Measurements from ENCODE around the gene TMEM178A. TPM values are rescaled to one million over a fixed set of nuclear protein-coding genes. Genes with fewer than 3 reads are reported as not detected.

TMEM178A gene
- total RNA-seq, 1 donor from 2014 or later: 1.6 TPM

- H3K27ac Mint-ChIP-seq (ENCODE audit: unreplicated experiment): no peak overlapping the region
- peaks cover 8% of the 10 kb centered on the region for H3K36me3 Mint-ChIP-seq (ENCODE audit: unreplicated experiment)
- no peak overlapping the region for H3K4me3 Mint-ChIP-seq (ENCODE audit: unreplicated experiment)
- TF ChIP-seq, protein P1, sequence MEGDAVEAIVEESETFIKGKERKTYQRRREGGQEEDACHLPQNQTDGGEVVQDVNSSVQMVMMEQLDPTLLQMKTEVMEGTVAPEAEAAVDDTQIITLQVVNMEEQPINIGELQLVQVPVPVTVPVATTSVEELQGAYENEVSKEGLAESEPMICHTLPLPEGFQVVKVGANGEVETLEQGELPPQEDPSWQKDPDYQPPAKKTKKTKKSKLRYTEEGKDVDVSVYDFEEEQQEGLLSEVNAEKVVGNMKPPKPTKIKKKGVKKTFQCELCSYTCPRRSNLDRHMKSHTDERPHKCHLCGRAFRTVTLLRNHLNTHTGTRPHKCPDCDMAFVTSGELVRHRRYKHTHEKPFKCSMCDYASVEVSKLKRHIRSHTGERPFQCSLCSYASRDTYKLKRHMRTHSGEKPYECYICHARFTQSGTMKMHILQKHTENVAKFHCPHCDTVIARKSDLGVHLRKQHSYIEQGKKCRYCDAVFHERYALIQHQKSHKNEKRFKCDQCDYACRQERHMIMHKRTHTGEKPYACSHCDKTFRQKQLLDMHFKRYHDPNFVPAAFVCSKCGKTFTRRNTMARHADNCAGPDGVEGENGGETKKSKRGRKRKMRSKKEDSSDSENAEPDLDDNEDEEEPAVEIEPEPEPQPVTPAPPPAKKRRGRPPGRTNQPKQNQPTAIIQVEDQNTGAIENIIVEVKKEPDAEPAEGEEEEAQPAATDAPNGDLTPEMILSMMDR (IDR thresholded peaks at IDR 0.05): no peak
- H3K9me3 Mint-ChIP-seq (ENCODE audit: unreplicated experiment): peaks cover 24% of the 10 kb centered on the region
- peaks cover 13% of the 10 kb centered on the region for H3K27me3 Mint-ChIP-seq (ENCODE audit: unreplicated experiment)
- no peaks in the 10 kb centered on the region for H3K4me1 Mint-ChIP-seq (ENCODE audit: unreplicated experiment)
- no peak for DNase-seq (ENCODE audit: extremely low spot score, unreplicated experiment)
Observed at GRCh38 chr2:39704540-39704939, 38.8 kb downstream of the TMEM178A start.

DNA sequence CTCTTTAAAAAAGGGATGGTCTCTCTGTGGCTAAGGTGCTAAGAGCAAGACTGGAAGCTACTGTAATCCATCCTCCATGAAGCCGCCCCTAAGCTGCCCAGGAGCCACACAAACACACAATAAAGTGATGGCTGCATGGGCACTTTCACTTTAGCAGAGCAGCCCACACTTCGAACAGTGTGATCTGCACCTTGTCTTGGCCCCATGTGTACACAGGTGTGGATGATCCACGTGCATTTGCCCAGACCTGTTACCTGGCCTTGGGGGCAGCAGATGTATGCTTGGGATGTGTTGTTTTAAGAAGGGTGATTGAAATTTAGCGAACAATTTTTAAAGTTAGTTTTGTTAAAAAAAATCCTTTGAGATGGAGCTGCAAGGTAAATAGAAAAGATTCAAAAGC is 39.9 kb downstream of the TMEM178A start:
- Mint-ChIP-seq H3K4me1 (ENCODE audit: unreplicated experiment) (no peaks in the 10 kb centered on the region), H3K27me3 (ENCODE audit: unreplicated experiment) (peaks cover 13% of the 10 kb centered on the region), H3K4me3 (ENCODE audit: unreplicated experiment) (no peak overlapping the region), H3K36me3 (ENCODE audit: unreplicated experiment) (peaks cover 8% of the 10 kb centered on the region), H3K9me3 (ENCODE audit: unreplicated experiment) (peaks cover 17% of the 10 kb centered on the region), H3K27ac (ENCODE audit: unreplicated experiment) (no peak overlapping the region)
- TF ChIP-seq, protein P1 (IDR thresholded peaks at IDR 0.05): no peak
- no peak for DNase-seq (ENCODE audit: extremely low spot score, unreplicated experiment)

DNA sequence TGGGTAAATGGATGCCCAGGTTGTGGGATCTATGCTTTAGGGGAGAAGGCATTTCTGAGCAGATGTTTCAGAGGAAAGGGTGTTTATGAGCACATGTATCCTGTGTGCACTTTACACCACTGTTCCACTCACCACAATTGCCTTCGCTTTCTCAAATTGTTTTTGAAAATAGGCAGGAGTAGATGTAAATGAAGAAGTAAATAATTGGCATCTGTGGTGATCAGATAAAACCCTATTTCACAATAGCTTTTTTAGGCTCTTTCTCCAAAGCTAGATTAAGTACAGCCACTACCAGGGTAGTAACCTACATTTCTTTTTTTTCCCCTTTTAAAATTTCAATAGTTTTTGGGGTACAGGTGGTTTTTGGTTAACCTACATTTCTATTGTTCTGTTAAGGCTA is 40.6 kb downstream of the TMEM178A start:
- TF ChIP-seq, protein P1 (IDR thresholded peaks at IDR 0.05): no peak
- no peak for DNase-seq (ENCODE audit: extremely low spot score, unreplicated experiment)

DNA sequence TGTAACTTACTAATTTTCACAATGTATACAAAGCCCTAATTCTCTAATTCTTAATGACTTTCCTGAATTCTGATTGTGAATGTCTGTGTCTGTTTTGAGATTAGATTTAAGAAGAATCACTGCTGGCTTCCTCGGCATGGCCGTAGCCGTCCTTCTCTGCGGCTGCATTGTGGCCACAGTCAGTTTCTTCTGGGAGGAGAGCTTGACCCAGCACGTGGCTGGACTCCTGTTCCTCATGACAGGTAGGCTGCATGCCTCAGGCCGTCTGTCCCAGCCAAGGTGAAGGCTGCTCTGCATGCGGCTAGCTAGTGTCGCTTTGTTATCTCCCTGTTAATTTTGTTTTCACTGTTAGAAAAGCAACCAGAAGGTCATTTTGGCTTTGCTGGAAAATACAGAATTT is 41.2 kb downstream of the TMEM178A start:
- peaks cover 4% of the 10 kb centered on the region for H3K9me3 Mint-ChIP-seq (ENCODE audit: unreplicated experiment)
- H3K27me3 Mint-ChIP-seq (ENCODE audit: unreplicated experiment): peaks cover 13% of the 10 kb centered on the region
- TF ChIP-seq, protein P1 (IDR thresholded peaks at IDR 0.05): no peak
- H3K36me3 Mint-ChIP-seq (ENCODE audit: unreplicated experiment): no peaks in the 10 kb centered on the region
- H3K4me1 Mint-ChIP-seq (ENCODE audit: unreplicated experiment): no peaks in the 10 kb centered on the region
- no peak for DNase-seq (ENCODE audit: extremely low spot score, unreplicated experiment)
- H3K4me3 Mint-ChIP-seq (ENCODE audit: unreplicated experiment): no peak overlapping the region
- H3K27ac Mint-ChIP-seq (ENCODE audit: unreplicated experiment): no peak overlapping the region

More for the DNA sequence above, 40.6 kb downstream of the TMEM178A start:
- Mint-ChIP-seq H3K9me3 (ENCODE audit: unreplicated experiment) (peaks cover 11% of the 10 kb centered on the region), H3K4me1 (ENCODE audit: unreplicated experiment) (no peaks in the 10 kb centered on the region), H3K27me3 (ENCODE audit: unreplicated experiment) (peaks cover 13% of the 10 kb centered on the region), H3K27ac (ENCODE audit: unreplicated experiment) (no peak overlapping the region), H3K36me3 (ENCODE audit: unreplicated experiment) (peaks cover 4% of the 10 kb centered on the region), H3K4me3 (ENCODE audit: unreplicated experiment) (no peak overlapping the region)

DNA sequence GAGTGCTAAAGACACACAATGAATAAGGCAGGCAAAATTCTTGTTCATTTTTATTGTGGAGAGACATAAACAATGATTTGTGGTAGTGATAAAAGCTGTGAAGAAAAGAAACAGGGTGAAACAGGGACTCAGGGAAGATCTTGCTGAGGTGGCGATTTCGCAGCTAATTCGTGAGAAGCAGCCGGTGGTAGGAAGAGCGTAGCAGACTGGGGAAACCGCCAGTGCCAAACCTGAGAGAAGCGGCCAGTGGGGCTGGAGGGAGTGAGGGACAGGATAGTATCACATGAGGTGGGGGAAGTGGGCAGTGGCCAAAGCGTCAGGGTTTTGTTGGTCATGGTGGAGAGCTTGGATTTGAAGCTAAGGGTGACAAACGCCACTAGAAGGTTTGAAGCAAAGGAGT is 42.3 kb downstream of the TMEM178A start:
- no peak overlapping the region for H3K27ac Mint-ChIP-seq (ENCODE audit: unreplicated experiment)
- peaks cover 13% of the 10 kb centered on the region for H3K27me3 Mint-ChIP-seq (ENCODE audit: unreplicated experiment)
- no peaks in the 10 kb centered on the region for H3K9me3 Mint-ChIP-seq (ENCODE audit: unreplicated experiment)
- H3K4me3 Mint-ChIP-seq (ENCODE audit: unreplicated experiment): no peak overlapping the region
- no peak for DNase-seq (ENCODE audit: extremely low spot score, unreplicated experiment)
- TF ChIP-seq, protein P1 (IDR thresholded peaks at IDR 0.05): no peak
- H3K36me3 Mint-ChIP-seq (ENCODE audit: unreplicated experiment): no peaks in the 10 kb centered on the region
- no peaks in the 10 kb centered on the region for H3K4me1 Mint-ChIP-seq (ENCODE audit: unreplicated experiment)
